Astrocyte of the spinal cord (primary cell): ENCODE measurements around the gene MACC1.
A peak's percentile ranks its signal among the peaks of the same experiment; 100 is the strongest.
"Not testable (repeated sequence)": the region's sequence is repeated elsewhere in the genome, so short reads cannot be mapped to it uniquely, and the experiment has no call there.

Experiments used
- DNase-seq: peaks from one replicate; pipeline ENCODE4 v3.0.0; 2011; ENCODE audit warnings: low read depth, low spot score
- H3K4me3 ChIP-seq: 2 replicates; pipeline ENCODE4 v1.5.1; 2011; ENCODE audit warnings: low read depth, mild to moderate bottlenecking, low read length, moderate library complexity
- CTCF ChIP-seq: IDR thresholded peaks from 2 replicates; pipeline ENCODE4 v1.5.1; 2012; ENCODE audit warnings: low read depth, mild to moderate bottlenecking, low read length, inconsistent platforms
- in situ Hi-C: cut with HindIII; loops from 2 replicates; pipeline ENCODE4 v1.10.0; 2017; ENCODE audit warnings: low sequenced_read_pairs

The MACC1 gene

DNA sequence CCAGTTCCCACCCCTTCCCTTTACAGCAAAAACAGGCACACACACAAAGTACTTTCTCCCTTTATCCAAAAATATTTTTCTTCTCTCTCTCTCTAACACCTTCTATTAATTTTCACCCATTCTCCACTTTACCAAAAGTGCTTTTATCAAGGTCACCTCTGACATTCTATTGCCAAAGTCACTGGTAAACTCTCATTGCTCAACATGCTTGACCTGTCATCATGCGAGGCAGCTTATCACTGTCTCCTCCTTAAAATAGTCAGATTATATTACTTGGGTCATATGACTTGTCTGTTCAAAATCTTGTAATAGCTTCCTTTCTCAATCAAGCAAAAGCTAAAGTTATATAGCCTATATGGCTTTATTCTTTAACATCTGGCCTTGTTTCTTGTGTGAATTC is 28.6 kb downstream of the MACC1 start:
- no peak for DNase-seq

GRCh38 chr7:20187850-20188249 is 29.3 kb downstream of the MACC1 start:
- H3K4me3 ChIP-seq, in situ Hi-C loops, DNase-seq: not testable (repeated sequence)

More for the DNA sequence above, 28.6 kb downstream of the MACC1 start:
- TF ChIP-seq CTCF, result no peak
- H3K4me3 ChIP-seq, result no peak overlapping the region
- in situ Hi-C loops, result no loop called here

GRCh38 chr7:20185988-20186387 is 31.2 kb downstream of the MACC1 start:
- no peak overlapping the region for H3K4me3 ChIP-seq
- no peak for TF ChIP-seq CTCF
- DNase-seq, result no peak
- in situ Hi-C loops, result no loop called here

- TF ChIP-seq CTCF, result no peak
- H3K4me3 ChIP-seq, result no peak overlapping the region
- in situ Hi-C loops, result no loop called here
- no peak for DNase-seq
Measured at GRCh38 chr7:20183086-20183485, 34.1 kb downstream of the MACC1 start.

GRCh38 chr7:20176578-20177242 is 40.5 kb downstream of the MACC1 start:
- no peak for TF ChIP-seq CTCF
- H3K4me3 ChIP-seq, result no peak overlapping the region
- in situ Hi-C loops, result no loop called here
- no peak for DNase-seq

- no peak for DNase-seq
- H3K4me3 ChIP-seq, result no peak overlapping the region
- in situ Hi-C loops, result no loop called here
- TF ChIP-seq CTCF, result no peak
Measured at GRCh38 chr7:20173828-20174227, 43.4 kb downstream of the MACC1 start.

- H3K4me3 ChIP-seq, result no peak overlapping the region
- in situ Hi-C loops, result no loop called here
- peak; percentile 66 for DNase-seq
- peak; percentile 75 for TF ChIP-seq CTCF
Measured at GRCh38 chr7:20172736-20173334, 44.3 kb downstream of the MACC1 start.
